ENCODE measurements around the gene CEP128. TPM values are rescaled to one million over a fixed set of nuclear protein-coding genes. Genes with fewer than 3 reads are reported as not detected.

The CEP128 gene
- total RNA-seq, 4 donors from 2014 or later = 3.8 to 12.0 (median 6.0) TPM

- no peak for ATAC-seq
- TF ChIP-seq POLR2A (IDR thresholded peaks at IDR 0.05) (no peak), EP300 (IDR thresholded peaks at IDR 0.05) (no peak), POLR2AphosphoS5 (IDR thresholded peaks at IDR 0.05) (no peak)
- TF ChIP-seq, protein P1, sequence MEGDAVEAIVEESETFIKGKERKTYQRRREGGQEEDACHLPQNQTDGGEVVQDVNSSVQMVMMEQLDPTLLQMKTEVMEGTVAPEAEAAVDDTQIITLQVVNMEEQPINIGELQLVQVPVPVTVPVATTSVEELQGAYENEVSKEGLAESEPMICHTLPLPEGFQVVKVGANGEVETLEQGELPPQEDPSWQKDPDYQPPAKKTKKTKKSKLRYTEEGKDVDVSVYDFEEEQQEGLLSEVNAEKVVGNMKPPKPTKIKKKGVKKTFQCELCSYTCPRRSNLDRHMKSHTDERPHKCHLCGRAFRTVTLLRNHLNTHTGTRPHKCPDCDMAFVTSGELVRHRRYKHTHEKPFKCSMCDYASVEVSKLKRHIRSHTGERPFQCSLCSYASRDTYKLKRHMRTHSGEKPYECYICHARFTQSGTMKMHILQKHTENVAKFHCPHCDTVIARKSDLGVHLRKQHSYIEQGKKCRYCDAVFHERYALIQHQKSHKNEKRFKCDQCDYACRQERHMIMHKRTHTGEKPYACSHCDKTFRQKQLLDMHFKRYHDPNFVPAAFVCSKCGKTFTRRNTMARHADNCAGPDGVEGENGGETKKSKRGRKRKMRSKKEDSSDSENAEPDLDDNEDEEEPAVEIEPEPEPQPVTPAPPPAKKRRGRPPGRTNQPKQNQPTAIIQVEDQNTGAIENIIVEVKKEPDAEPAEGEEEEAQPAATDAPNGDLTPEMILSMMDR (IDR thresholded peaks at IDR 0.05) = no peak
- Histone ChIP-seq H3K4me3 (no peak overlapping the region), H3K4me1 (no peaks in the 10 kb centered on the region), H3K27ac (no peak overlapping the region), H3K9me3 (no peaks in the 10 kb centered on the region), H3K27me3 (no peaks in the 10 kb centered on the region), H3K36me3 (no peaks in the 10 kb centered on the region)
- WGBS, 2 donors (ENCODE audit: low coverage in 1 of 2) = 58 to 89% methylated on average over 2 of the region's 2 CpGs
Measured at GRCh38 chr14:80644826-80645225, 296.7 kb downstream of the CEP128 start.

GRCh38 chr14:80638620-80639515 is 302.7 kb downstream of the CEP128 start:
- Histone ChIP-seq H3K4me3 (no peak overlapping the region), H3K9me3 (no peaks in the 10 kb centered on the region), H3K4me1 (peaks cover 0 to 1% (median 0%) of the 10 kb centered on the region in 3 donors), H3K27me3 (no peaks in the 10 kb centered on the region), H3K36me3 (no peaks in the 10 kb centered on the region), H3K27ac (no peak overlapping the region)
- no peak for ATAC-seq
- TF ChIP-seq, protein P1 (IDR thresholded peaks at IDR 0.05) = no peak
- TF ChIP-seq EP300 (IDR thresholded peaks at IDR 0.05) = no peak
- TF ChIP-seq POLR2A (IDR thresholded peaks at IDR 0.05) = no peak
- TF ChIP-seq POLR2AphosphoS5 (IDR thresholded peaks at IDR 0.05) = no peak
- 91 to 95% methylated on average over 6 of the region's 6 CpGs for WGBS, 2 donors (ENCODE audit: low coverage in 1 of 2)

DNA sequence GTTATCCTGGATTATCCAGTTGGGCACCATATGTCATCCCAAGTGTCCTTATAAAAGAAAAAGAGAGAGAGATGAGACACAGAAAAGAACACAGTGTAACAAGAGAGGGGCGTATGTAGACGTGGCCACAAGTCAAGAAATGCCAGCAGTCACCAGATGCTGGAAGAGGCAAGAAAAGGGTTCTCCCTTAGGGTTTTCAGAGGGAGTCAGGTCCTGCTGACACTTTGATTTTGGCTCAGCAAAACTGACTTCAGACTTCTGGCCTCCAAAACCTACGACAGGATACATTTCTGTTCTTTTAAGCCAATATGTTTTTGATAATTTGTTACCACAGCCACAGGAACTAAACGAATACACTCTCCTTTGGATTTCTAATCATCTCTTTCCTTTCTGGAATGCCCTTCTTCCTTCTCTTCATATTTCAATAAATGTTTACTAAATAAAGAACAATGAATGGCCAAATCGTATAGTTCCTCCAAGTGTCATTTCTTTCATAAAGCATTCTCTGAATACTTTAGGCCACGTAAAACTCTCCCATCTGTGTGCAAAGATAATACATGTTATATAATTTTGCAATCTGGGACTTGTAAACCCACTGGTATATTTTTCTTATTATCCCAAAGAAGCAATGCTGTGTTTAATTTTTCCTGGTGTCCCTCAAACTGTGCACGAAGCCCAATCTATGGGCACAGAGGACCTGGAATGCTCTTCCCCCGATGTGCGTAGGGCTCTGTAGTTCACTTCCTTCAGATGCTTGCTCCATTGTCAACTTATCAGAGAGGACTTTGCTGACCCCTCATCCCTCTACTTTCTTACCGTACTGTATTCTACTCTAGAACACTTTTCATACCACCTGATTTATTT is 303.6 kb downstream of the CEP128 start:
- no peaks in the 10 kb centered on the region for H3K27me3 ChIP-seq
- TF ChIP-seq EP300 (IDR thresholded peaks at IDR 0.05) (no peak), POLR2A (IDR thresholded peaks at IDR 0.05) (no peak), POLR2AphosphoS5 (IDR thresholded peaks at IDR 0.05) (no peak)
- TF ChIP-seq, protein P1 (IDR thresholded peaks at IDR 0.05) = no peak
- H3K27ac ChIP-seq = no peak overlapping the region
- H3K36me3 ChIP-seq = no peaks in the 10 kb centered on the region
- 79 to 87% methylated on average over 6 to 10 of the region's 10 CpGs for WGBS, 2 donors (ENCODE audit: low coverage in 1 of 2)
- H3K9me3 ChIP-seq = no peaks in the 10 kb centered on the region
- no peak for ATAC-seq
- H3K4me1 ChIP-seq = peaks cover 0 to 3% (median 0%) of the 10 kb centered on the region in 3 donors
- no peak overlapping the region for H3K4me3 ChIP-seq

DNA sequence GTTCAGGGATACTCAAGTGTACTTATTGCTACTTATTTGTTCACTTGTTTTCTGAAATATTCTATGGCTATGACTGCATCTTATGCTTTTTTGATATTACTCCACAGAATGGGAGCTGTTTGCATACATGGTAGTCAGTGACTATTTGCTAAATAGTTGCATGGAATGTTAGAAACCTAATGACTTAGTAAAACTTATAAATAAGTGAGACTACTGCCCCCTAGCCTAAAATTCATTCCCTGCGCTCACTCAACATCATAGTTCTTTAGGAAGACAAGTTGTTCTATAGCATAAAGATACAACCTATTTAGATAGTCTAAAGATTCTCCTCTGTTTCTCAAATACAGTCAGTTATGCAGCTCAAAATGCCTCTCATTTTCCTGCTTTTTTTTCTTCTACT is 305.5 kb downstream of the CEP128 start:
- H3K36me3 ChIP-seq = no peaks in the 10 kb centered on the region
- no peaks in the 10 kb centered on the region for H3K27me3 ChIP-seq
- no peak overlapping the region for H3K27ac ChIP-seq
- WGBS, 2 donors (ENCODE audit: low coverage in 1 of 2) = 90 to 100% methylated on average over 1 of the region's 1 CpG
- H3K4me3 ChIP-seq = no peak overlapping the region
- peaks cover 0 to 3% (median 0%) of the 10 kb centered on the region in 3 donors for H3K4me1 ChIP-seq
- H3K9me3 ChIP-seq = no peaks in the 10 kb centered on the region
- ATAC-seq = no peak
- TF ChIP-seq EP300 (IDR thresholded peaks at IDR 0.05) (no peak), POLR2A (IDR thresholded peaks at IDR 0.05) (no peak), POLR2AphosphoS5 (IDR thresholded peaks at IDR 0.05) (no peak)

GRCh38 chr14:80634106-80634758 is 307.3 kb downstream of the CEP128 start:
- TF ChIP-seq EP300 (IDR thresholded peaks at IDR 0.05) = no peak
- TF ChIP-seq, protein P1 (IDR thresholded peaks at IDR 0.05) = no peak
- TF ChIP-seq POLR2AphosphoS5 (IDR thresholded peaks at IDR 0.05) = no peak
- TF ChIP-seq POLR2A (IDR thresholded peaks at IDR 0.05) = no peak
- no peak overlapping the region for H3K27ac ChIP-seq
- no peak for ATAC-seq
- no peaks in the 10 kb centered on the region for H3K9me3 ChIP-seq
- no peaks in the 10 kb centered on the region for H3K27me3 ChIP-seq
- H3K36me3 ChIP-seq = no peaks in the 10 kb centered on the region
- 65 to 67% methylated on average over 3 of the region's 3 CpGs for WGBS, 2 donors (ENCODE audit: low coverage in 1 of 2)
- no peak overlapping the region for H3K4me3 ChIP-seq
- peaks cover 0 to 3% (median 0%) of the 10 kb centered on the region in 3 donors for H3K4me1 ChIP-seq

All from gastroesophageal sphincter (tissue), 4 donors.